Measurements from ENCODE around the gene TRMT44.

- TF ChIP-seq RCOR1 (IDR thresholded peaks at IDR 0.05; ENCODE audit: insufficient replicate concordance, low read length) (no peak), POLR2A (IDR thresholded peaks at IDR 0.05; ENCODE audit: low read depth, low read length) (no peak), RFX5 (IDR thresholded peaks at IDR 0.05; ENCODE audit: low read depth, low read length) (no peak)
Measured at GRCh38 chr4:8480221-8480620, 39.6 kb downstream of the TRMT44 start.
